RWPE2 (cell line): ENCODE measurements around the gene BRCA2.

Experiments used
- ATAC-seq: fragments of 200-7000 bp; cut with Tn5 transposase; 3 replicates; pipeline ENCODE4 v1.9.1; 2021; ENCODE audit warnings: low read depth
- DNase-seq: peaks from one replicate; pipeline ENCODE4 v3.0.0-alpha.2; 2020; ENCODE audit warnings: low spot score
- H3K27ac ChIP-seq: fragments of 450-650 bp; 2 replicates; pipeline ENCODE4 v1.5.1; 2017; ENCODE audit warnings: mild to moderate bottlenecking; ENCODE audit not compliant: poor library complexity, severe bottlenecking
- H3K27me3 ChIP-seq: fragments of 250-450 bp; sonication (Bioruptor Pico); 2 replicates; pipeline ENCODE4 v1.5.1; 2021; ENCODE audit warnings: mild to moderate bottlenecking, moderate library complexity; ENCODE audit not compliant: insufficient read depth, poor library complexity, severe bottlenecking
- H3K36me3 ChIP-seq: fragments of 250-450 bp; sonication (Bioruptor Pico); 2 replicates; pipeline ENCODE4 v1.5.1; 2020; ENCODE audit warnings: low read depth, mild to moderate bottlenecking, moderate library complexity
- H3K4me1 ChIP-seq: fragments of 250-450 bp; sonication (Bioruptor Pico); 2 replicates; pipeline ENCODE4 v1.5.1; 2021; ENCODE audit warnings: mild to moderate bottlenecking, moderate library complexity; ENCODE audit not compliant: insufficient read depth, poor library complexity, severe bottlenecking
- H3K4me3 ChIP-seq: fragments of 250-450 bp; sonication (Bioruptor Pico); 2 replicates; pipeline ENCODE4 v1.5.1; 2021; ENCODE audit warnings: mild to moderate bottlenecking, moderate library complexity; ENCODE audit not compliant: severe bottlenecking
- H3K9me3 ChIP-seq: fragments of 250-450 bp; sonication (Bioruptor Pico); 2 replicates; pipeline ENCODE4 v1.5.1; 2021; ENCODE audit warnings: mild to moderate bottlenecking, moderate library complexity; ENCODE audit not compliant: severe bottlenecking
- TF ChIP-seq, protein P1 (sequence below): fragments of 450-650 bp; IDR thresholded peaks from one replicate; pipeline ENCODE4 v1.5.1; 2017; ENCODE audit warnings: mild to moderate bottlenecking, moderate library complexity; ENCODE audit not compliant: poor library complexity, severe bottlenecking

The BRCA2 gene

DNA sequence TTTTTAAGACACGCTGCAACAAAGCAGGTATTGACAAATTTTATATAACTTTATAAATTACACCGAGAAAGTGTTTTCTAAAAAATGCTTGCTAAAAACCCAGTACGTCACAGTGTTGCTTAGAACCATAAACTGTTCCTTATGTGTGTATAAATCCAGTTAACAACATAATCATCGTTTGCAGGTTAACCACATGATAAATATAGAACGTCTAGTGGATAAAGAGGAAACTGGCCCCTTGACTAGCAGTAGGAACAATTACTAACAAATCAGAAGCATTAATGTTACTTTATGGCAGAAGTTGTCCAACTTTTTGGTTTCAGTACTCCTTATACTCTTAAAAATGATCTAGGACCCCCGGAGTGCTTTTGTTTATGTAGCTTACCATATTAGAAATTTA is 1.2 kb downstream of the BRCA2 start:
- TF ChIP-seq, protein P1, sequence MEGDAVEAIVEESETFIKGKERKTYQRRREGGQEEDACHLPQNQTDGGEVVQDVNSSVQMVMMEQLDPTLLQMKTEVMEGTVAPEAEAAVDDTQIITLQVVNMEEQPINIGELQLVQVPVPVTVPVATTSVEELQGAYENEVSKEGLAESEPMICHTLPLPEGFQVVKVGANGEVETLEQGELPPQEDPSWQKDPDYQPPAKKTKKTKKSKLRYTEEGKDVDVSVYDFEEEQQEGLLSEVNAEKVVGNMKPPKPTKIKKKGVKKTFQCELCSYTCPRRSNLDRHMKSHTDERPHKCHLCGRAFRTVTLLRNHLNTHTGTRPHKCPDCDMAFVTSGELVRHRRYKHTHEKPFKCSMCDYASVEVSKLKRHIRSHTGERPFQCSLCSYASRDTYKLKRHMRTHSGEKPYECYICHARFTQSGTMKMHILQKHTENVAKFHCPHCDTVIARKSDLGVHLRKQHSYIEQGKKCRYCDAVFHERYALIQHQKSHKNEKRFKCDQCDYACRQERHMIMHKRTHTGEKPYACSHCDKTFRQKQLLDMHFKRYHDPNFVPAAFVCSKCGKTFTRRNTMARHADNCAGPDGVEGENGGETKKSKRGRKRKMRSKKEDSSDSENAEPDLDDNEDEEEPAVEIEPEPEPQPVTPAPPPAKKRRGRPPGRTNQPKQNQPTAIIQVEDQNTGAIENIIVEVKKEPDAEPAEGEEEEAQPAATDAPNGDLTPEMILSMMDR, result no peak
- DNase-seq (no peak), ATAC-seq (no peak)
- Histone ChIP-seq H3K4me3 (peak overlapping the region; percentile 53), H3K27me3 (no peaks in the 10 kb centered on the region), H3K9me3 (no peaks in the 10 kb centered on the region), H3K4me1 (peaks cover 9% of the 10 kb centered on the region), H3K27ac (peak overlapping the region; percentile 58), H3K36me3 (peaks cover 51% of the 10 kb centered on the region)

- Histone ChIP-seq H3K9me3 (no peaks in the 10 kb centered on the region), H3K36me3 (peaks cover 61% of the 10 kb centered on the region), H3K27ac (no peak overlapping the region), H3K4me1 (peaks cover 9% of the 10 kb centered on the region), H3K4me3 (no peak overlapping the region), H3K27me3 (no peaks in the 10 kb centered on the region)
- DNase-seq (no peak), ATAC-seq (no peak)
- TF ChIP-seq, protein P1, result no peak
Observed at GRCh38 chr13:32317716-32318465, 2.6 kb downstream of the BRCA2 start.

DNA sequence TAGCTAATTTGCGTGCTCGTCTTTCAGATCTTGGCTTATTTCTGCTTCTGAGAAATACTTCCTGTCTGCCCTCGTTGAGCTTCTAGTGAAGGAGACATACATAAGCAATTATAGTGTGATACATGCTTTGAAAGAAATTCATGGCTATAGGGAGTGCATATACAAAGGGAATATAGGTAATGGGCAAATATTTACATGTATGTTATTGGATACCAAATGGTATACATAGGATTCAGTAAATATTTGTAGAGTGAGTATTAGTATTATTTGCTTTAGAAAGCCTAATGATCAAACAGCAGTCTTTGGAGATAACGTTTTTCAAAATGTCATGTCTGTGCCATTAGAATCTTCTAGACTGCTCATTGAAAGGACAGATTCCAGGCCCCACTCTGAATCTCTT is 5.2 kb downstream of the BRCA2 start:
- TF ChIP-seq, protein P1, result no peak
- peaks cover 78% of the 10 kb centered on the region for H3K36me3 ChIP-seq
- no peak overlapping the region for H3K27ac ChIP-seq
- DNase-seq (no peak), ATAC-seq (no peak)
- H3K9me3 ChIP-seq, result no peaks in the 10 kb centered on the region
- no peak overlapping the region for H3K4me3 ChIP-seq
- no peaks in the 10 kb centered on the region for H3K27me3 ChIP-seq
- H3K4me1 ChIP-seq, result peaks cover 16% of the 10 kb centered on the region

GRCh38 chr13:32323912-32324311 is 8.6 kb downstream of the BRCA2 start:
- no peaks in the 10 kb centered on the region for H3K9me3 ChIP-seq
- DNase-seq (no peak), ATAC-seq (peak; percentile 69; the same call in 2 of the 3 replicates)
- no peak overlapping the region for H3K27ac ChIP-seq
- no peak overlapping the region for H3K4me3 ChIP-seq
- peaks cover 7% of the 10 kb centered on the region for H3K4me1 ChIP-seq
- TF ChIP-seq, protein P1, result no peak
- H3K36me3 ChIP-seq, result peaks cover 75% of the 10 kb centered on the region
- no peaks in the 10 kb centered on the region for H3K27me3 ChIP-seq

DNA sequence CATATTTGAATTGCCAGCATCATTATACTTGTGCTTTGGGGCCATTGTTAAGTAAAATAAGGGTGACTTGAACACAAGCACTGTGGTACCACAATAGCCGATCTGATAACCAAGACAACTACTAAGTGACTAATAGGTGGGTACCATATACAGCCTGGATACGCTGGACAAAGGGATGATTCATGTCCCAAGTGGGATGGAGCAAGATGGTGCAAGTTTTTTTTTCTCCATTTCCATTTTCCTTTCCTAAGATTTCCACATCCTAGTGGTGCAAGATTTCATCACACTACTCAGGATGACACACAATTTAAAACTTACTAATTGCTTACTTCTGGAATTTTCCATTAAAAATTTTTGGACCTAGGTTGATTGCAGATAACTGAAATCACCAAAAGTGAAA is 15.1 kb downstream of the BRCA2 start:
- Histone ChIP-seq H3K4me3 (no peak overlapping the region), H3K36me3 (peaks cover 84% of the 10 kb centered on the region), H3K9me3 (no peaks in the 10 kb centered on the region), H3K27ac (no peak overlapping the region), H3K27me3 (no peaks in the 10 kb centered on the region), H3K4me1 (peaks cover 8% of the 10 kb centered on the region)
- ATAC-seq, result peak; percentile 71; the same call in 2 of the 3 replicates
- DNase-seq, result no peak
- TF ChIP-seq, protein P1, result no peak
